NCI-H524 treated with DMSO at 0.1 percent for 48 hours (cell line): ENCODE results near the gene FOXM1.

Experiments
- DNase-seq: peaks from one replicate; lab custom pipeline; 2025; lab: John Stamatoyannopoulos, UW

FOXM1 gene

GRCh38 chr12:2877047-2877952 is at the start of gene FOXM1, which contains the start of gene RHNO1:
FOXM1 (minus strand) TSS chr12:2877174; CDS start chr12:2874478, 2,696 bp downstream.
RHNO1 (plus strand) TSS chr12:2877223; CDS start chr12:2885367, 8,144 bp downstream.
- peak; percentile 8 for DNase-seq

- no peak for DNase-seq
Observed at GRCh38 chr12:2925322-2925995, 48.5 kb upstream of the FOXM1 start.

- no peak for DNase-seq
Observed at GRCh38 chr12:2924019-2924418, 47.0 kb upstream of the FOXM1 start.

- no peak for DNase-seq
Observed at GRCh38 chr12:2923057-2923456, 46.1 kb upstream of the FOXM1 start.

- DNase-seq: no peak
Observed at GRCh38 chr12:2922329-2922728, 45.4 kb upstream of the FOXM1 start.

- no peak for DNase-seq
Observed at GRCh38 chr12:2919249-2919648, 42.3 kb upstream of the FOXM1 start.

- no peak for DNase-seq
Observed at GRCh38 chr12:2912216-2912575, 35.2 kb upstream of the FOXM1 start.

GRCh38 chr12:2904260-2904659 is 27.3 kb upstream of the FOXM1 start:
- DNase-seq: no peak

- DNase-seq: no peak
Observed at GRCh38 chr12:2902272-2902880, 25.4 kb upstream of the FOXM1 start.

- DNase-seq: no peak
Observed at GRCh38 chr12:2900642-2901041, 23.7 kb upstream of the FOXM1 start.

- DNase-seq: no peak
Observed at GRCh38 chr12:2897418-2897817, 20.4 kb upstream of the FOXM1 start.

- DNase-seq: no peak
Observed at GRCh38 chr12:2895511-2895910, 18.5 kb upstream of the FOXM1 start.

- DNase-seq: no peak
Observed at GRCh38 chr12:2895051-2895451, 18.1 kb upstream of the FOXM1 start.

GRCh38 chr12:2893007-2893406 is 16.0 kb upstream of the FOXM1 start:
- no peak for DNase-seq

GRCh38 chr12:2892246-2892645 is 15.3 kb upstream of the FOXM1 start:
- DNase-seq: no peak

- no peak for DNase-seq
Observed at GRCh38 chr12:2891240-2892053, 14.5 kb upstream of the FOXM1 start.

GRCh38 chr12:2890388-2891239 is 13.6 kb upstream of the FOXM1 start, which contains the start of gene TULP3:
TULP3 (plus strand) TSS chr12:2890891; CDS start chr12:2890948, 57 bp downstream.
- peak; percentile 80 for DNase-seq

GRCh38 chr12:2890001-2890387 is 13.0 kb upstream of the FOXM1 start:
- no peak for DNase-seq

- no peak for DNase-seq
Observed at GRCh38 chr12:2886768-2887450, 9.9 kb upstream of the FOXM1 start.

GRCh38 chr12:2884810-2885209 is 7.8 kb upstream of the FOXM1 start:
- DNase-seq: no peak
